IPS-15b (cell line): ENCODE data around the gene KCTD10.

ENCODE experiments used
- H3K27me3 ChIP-seq: one replicate; pipeline ENCODE4 v1.6.1; 2013; ENCODE audit warnings: low read length; ENCODE audit not compliant: control insufficient read depth, insufficient read depth
- H3K36me3 ChIP-seq: one replicate; pipeline ENCODE4 v1.6.1; 2013; ENCODE audit warnings: low read length; ENCODE audit not compliant: control insufficient read depth, insufficient read depth
- H3K4me1 ChIP-seq: one replicate; pipeline ENCODE4 v1.6.1; 2013; ENCODE audit warnings: mild to moderate bottlenecking, low read length; ENCODE audit not compliant: control insufficient read depth, insufficient read depth
- H3K4me3 ChIP-seq: one replicate; pipeline ENCODE4 v1.5.1; 2013; ENCODE audit warnings: low read depth, low read length
- H3K9ac ChIP-seq: one replicate; pipeline ENCODE4 v1.6.1; 2013; ENCODE audit warnings: low read depth, mild to moderate bottlenecking, low read length
- H3K9me3 ChIP-seq: one replicate; pipeline ENCODE4 v1.6.1; 2013; ENCODE audit warnings: mild to moderate bottlenecking, low read length; ENCODE audit not compliant: control insufficient read depth, insufficient read depth

Gene KCTD10

GRCh38 chr12:109493090-109493489 is 16.0 kb upstream of the KCTD10 start:
- peaks cover 27% of the 10 kb centered on the region for H3K36me3 ChIP-seq
- no peaks in the 10 kb centered on the region for H3K27me3 ChIP-seq
- no peak overlapping the region for H3K4me3 ChIP-seq
- no peaks in the 10 kb centered on the region for H3K9me3 ChIP-seq
- no peak overlapping the region for H3K9ac ChIP-seq
- no peaks in the 10 kb centered on the region for H3K4me1 ChIP-seq

GRCh38 chr12:109492371-109492770 is 15.3 kb upstream of the KCTD10 start:
- Histone ChIP-seq H3K36me3 (peaks cover 28% of the 10 kb centered on the region), H3K4me3 (no peak overlapping the region), H3K9ac (no peak overlapping the region), H3K4me1 (no peaks in the 10 kb centered on the region), H3K9me3 (no peaks in the 10 kb centered on the region), H3K27me3 (no peaks in the 10 kb centered on the region)

- Histone ChIP-seq H3K9me3 (no peaks in the 10 kb centered on the region), H3K36me3 (peaks cover 35% of the 10 kb centered on the region), H3K4me1 (no peaks in the 10 kb centered on the region)
These were observed 14.6 kb upstream of the KCTD10 start for GRCh38 chr12:109491671-109492070.

GRCh38 chr12:109489955-109490565 is 13.0 kb upstream of the KCTD10 start:
- H3K9ac ChIP-seq = no peak overlapping the region
- no peaks in the 10 kb centered on the region for H3K9me3 ChIP-seq
- H3K36me3 ChIP-seq = peaks cover 35% of the 10 kb centered on the region
- no peaks in the 10 kb centered on the region for H3K27me3 ChIP-seq
- H3K4me1 ChIP-seq = no peaks in the 10 kb centered on the region
- H3K4me3 ChIP-seq = no peak overlapping the region

More at GRCh38 chr12:109491671-109492070, 14.6 kb upstream of the KCTD10 start:
- H3K27me3 ChIP-seq = no peaks in the 10 kb centered on the region
- H3K4me3 ChIP-seq = no peak overlapping the region
- H3K9ac ChIP-seq = no peak overlapping the region

GRCh38 chr12:109489016-109489954 is 12.2 kb upstream of the KCTD10 start:
- no peaks in the 10 kb centered on the region for H3K4me1 ChIP-seq
- no peaks in the 10 kb centered on the region for H3K27me3 ChIP-seq
- H3K9ac ChIP-seq = no peak overlapping the region
- H3K36me3 ChIP-seq = peaks cover 35% of the 10 kb centered on the region
- H3K9me3 ChIP-seq = no peaks in the 10 kb centered on the region
- H3K4me3 ChIP-seq = no peak overlapping the region

GRCh38 chr12:109488051-109488665 is 11.1 kb upstream of the KCTD10 start:
- Histone ChIP-seq H3K9me3 (no peaks in the 10 kb centered on the region), H3K4me1 (no peaks in the 10 kb centered on the region), H3K36me3 (peaks cover 33% of the 10 kb centered on the region), H3K9ac (no peak overlapping the region), H3K4me3 (no peak overlapping the region), H3K27me3 (no peaks in the 10 kb centered on the region)

- H3K9ac ChIP-seq = no peak overlapping the region
- no peak overlapping the region for H3K4me3 ChIP-seq
- no peaks in the 10 kb centered on the region for H3K27me3 ChIP-seq
- H3K9me3 ChIP-seq = no peaks in the 10 kb centered on the region
- peaks cover 30% of the 10 kb centered on the region for H3K36me3 ChIP-seq
- no peaks in the 10 kb centered on the region for H3K4me1 ChIP-seq
These were observed 10.3 kb upstream of the KCTD10 start for GRCh38 chr12:109487181-109488050.

GRCh38 chr12:109485201-109485600 is 8.1 kb upstream of the KCTD10 start:
- no peaks in the 10 kb centered on the region for H3K27me3 ChIP-seq
- no peaks in the 10 kb centered on the region for H3K4me1 ChIP-seq
- H3K4me3 ChIP-seq = no peak overlapping the region
- no peaks in the 10 kb centered on the region for H3K9me3 ChIP-seq
- no peak overlapping the region for H3K9ac ChIP-seq
- peaks cover 23% of the 10 kb centered on the region for H3K36me3 ChIP-seq

- H3K4me3 ChIP-seq = no peak overlapping the region
- no peaks in the 10 kb centered on the region for H3K27me3 ChIP-seq
These were observed 6.2 kb upstream of the KCTD10 start for GRCh38 chr12:109483346-109483745.

GRCh38 chr12:109482894-109483293 is 5.8 kb upstream of the KCTD10 start:
- H3K4me3 ChIP-seq = no peak overlapping the region
- no peaks in the 10 kb centered on the region for H3K9me3 ChIP-seq
- peaks cover 7% of the 10 kb centered on the region for H3K36me3 ChIP-seq
- H3K27me3 ChIP-seq = no peaks in the 10 kb centered on the region
- peaks cover 3% of the 10 kb centered on the region for H3K4me1 ChIP-seq
- no peak overlapping the region for H3K9ac ChIP-seq

More at GRCh38 chr12:109483346-109483745, 6.2 kb upstream of the KCTD10 start:
- H3K9me3 ChIP-seq = no peaks in the 10 kb centered on the region
- no peaks in the 10 kb centered on the region for H3K4me1 ChIP-seq
- no peak overlapping the region for H3K9ac ChIP-seq
- peaks cover 10% of the 10 kb centered on the region for H3K36me3 ChIP-seq

- H3K36me3 ChIP-seq = peaks cover 7% of the 10 kb centered on the region
- no peak overlapping the region for H3K9ac ChIP-seq
- H3K9me3 ChIP-seq = no peaks in the 10 kb centered on the region
- H3K4me3 ChIP-seq = no peak overlapping the region
- H3K27me3 ChIP-seq = no peaks in the 10 kb centered on the region
- H3K4me1 ChIP-seq = peaks cover 3% of the 10 kb centered on the region
These were observed 5.4 kb upstream of the KCTD10 start for GRCh38 chr12:109482491-109482890.
